ENCODE measurements around the gene PASK.

The PASK gene

DNA sequence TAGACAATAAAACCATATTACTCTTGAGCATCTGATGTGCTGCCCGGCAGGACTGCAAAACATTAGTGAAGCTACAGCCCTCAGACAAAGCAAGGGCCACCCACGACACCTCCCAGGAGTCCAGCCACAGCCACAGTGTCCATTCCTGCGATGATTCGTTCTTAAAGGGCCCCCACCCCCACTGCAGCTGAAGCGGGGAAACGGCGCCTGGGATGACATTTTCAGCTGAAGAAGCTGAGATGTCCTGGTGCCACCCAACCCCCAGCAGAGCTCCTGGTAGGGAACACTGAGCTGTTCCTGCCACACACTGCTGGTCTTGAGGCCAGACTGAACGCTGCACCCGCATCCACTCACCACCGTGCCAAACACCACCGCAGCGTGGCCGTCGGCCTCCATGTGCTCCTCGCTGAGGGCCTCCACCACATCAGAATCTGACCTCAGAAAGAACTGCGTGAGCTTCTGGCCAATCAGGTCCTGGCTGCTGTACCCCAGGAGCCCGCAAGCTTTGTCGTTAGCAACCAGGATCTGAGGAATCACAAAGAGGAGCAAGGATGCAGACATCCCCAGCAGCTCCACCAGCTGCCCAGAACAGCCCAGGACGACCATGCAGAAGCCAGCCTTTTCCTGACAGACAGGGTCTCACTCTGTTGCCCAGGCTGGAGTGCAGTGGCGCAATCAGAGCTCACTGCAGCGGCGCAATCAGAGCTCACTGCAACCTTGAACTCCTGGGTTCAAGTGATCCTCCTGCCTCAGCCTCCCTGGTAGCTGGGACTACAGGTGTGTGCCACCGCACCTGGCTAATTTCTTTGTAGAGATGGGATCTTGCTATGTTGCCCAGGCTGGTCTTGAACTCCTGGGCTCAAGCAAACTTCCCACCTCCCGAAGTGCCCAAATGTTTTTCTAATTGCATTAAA is 9.5 kb downstream of the PASK start:
- DNase-seq (ENCODE audit: low read depth), result no peak
- TF ChIP-seq, protein P1, sequence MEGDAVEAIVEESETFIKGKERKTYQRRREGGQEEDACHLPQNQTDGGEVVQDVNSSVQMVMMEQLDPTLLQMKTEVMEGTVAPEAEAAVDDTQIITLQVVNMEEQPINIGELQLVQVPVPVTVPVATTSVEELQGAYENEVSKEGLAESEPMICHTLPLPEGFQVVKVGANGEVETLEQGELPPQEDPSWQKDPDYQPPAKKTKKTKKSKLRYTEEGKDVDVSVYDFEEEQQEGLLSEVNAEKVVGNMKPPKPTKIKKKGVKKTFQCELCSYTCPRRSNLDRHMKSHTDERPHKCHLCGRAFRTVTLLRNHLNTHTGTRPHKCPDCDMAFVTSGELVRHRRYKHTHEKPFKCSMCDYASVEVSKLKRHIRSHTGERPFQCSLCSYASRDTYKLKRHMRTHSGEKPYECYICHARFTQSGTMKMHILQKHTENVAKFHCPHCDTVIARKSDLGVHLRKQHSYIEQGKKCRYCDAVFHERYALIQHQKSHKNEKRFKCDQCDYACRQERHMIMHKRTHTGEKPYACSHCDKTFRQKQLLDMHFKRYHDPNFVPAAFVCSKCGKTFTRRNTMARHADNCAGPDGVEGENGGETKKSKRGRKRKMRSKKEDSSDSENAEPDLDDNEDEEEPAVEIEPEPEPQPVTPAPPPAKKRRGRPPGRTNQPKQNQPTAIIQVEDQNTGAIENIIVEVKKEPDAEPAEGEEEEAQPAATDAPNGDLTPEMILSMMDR (IDR thresholded peaks at IDR 0.05; ENCODE audit: low read depth, low read length, missing control alignments), result no peak

DNA sequence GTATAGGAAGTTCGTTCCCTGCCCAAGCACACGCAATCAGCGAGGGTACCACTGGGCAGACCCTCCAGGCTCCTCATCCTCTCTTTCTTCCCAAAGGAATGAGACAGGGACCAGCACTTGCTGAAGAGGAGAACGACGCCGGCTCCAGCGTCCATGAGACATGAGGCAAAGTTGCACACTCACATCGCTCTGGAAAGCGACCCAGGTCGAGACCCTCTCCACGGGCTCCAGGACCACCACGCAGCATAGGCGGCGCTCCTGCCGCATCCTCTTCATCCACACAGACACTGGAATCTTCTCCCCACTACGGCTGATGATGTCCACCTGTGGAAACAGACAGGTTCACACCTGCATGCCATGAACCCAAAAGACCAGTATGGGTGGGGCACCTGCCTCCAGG is 10.8 kb downstream of the PASK start:
- DNase-seq (ENCODE audit: low read depth), result no peak
- TF ChIP-seq, protein P1 (IDR thresholded peaks at IDR 0.05; ENCODE audit: low read depth, low read length, missing control alignments), result no peak
- H3K4me3 ChIP-seq (ENCODE audit: low read depth, low read length), result no peak overlapping the region

More for the DNA sequence above, 9.5 kb downstream of the PASK start:
- H3K4me3 ChIP-seq (ENCODE audit: low read depth, low read length), result no peak overlapping the region

DNA sequence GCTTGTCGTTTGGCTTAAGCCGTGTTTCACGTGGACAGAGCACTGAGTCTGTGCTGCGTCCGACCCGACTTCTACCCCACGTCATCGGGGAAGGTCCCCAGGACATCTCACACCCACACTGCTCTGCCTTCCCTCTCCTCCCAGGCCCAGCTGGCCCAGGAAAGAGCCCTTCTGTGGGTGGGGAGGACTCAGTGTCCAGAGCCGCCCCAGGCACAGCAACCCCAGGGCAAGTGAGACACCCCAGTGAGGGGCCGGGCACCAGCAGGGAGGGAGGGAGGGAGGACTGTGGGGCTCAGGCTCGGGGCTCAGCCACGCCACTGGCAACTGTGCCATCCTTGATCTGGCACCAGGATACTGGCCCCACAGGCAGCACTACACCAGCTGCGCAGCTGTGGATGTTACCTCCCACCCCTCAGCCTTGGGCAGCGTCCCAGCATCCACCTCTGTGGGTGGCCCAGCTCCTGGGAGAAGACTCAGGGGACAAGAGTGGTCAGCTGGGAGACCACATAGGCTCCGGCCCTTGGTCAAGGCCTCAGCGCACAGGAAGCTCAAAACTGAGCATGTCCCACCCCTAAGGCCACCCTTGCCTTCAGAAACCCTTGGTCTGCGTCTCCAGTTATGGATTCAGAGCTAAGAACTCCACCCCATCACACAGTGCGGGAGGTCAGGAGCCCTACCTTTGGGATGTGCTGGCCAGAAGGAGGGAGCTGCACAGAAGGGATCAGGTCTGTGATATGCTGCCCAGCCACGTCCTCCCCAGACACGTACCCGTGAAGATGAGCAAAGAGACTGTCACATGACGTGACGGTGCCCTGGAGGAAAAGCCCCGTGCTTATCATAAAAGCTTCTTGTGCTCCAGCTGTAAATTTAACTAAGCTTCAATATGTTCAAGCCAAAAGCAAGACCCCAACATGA is 11.7 kb downstream of the PASK start:
- TF ChIP-seq, protein P1 (IDR thresholded peaks at IDR 0.05; ENCODE audit: low read depth, low read length, missing control alignments), result no peak
- no peak for DNase-seq (ENCODE audit: low read depth)
- H3K4me3 ChIP-seq (ENCODE audit: low read depth, low read length), result no peak overlapping the region

DNA sequence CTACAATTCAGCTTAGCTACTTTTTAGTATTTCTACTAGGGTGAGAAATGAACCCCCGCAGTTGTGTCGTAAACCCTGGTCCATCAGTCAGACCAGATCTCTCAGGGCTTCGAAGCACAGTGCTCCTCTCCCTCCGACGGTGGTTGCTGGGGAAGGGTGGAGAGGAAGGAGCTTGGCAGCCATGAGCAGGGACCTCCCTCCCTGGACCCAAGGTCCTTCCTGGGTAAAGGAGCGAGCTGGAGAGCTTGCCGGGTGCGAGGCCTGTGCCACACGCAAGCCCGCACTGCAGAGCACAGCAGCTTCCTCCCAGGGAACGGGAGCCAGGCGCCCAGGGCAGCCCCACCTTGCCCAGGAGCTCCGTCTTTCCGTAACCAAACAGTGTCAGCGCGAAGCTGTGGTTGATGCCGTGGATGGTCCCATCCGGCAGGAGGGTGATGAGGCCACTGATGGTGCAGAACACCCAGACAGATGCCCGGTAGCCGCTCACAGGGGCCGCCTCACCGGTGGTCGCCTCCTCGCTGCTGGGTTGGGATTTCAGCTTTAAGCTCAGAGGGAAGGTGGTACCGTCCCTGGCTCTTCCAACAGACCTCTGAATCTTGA is 12.5 kb downstream of the PASK start:
- DNase-seq (ENCODE audit: low read depth), result no peak
- H3K4me3 ChIP-seq (ENCODE audit: low read depth, low read length), result no peak overlapping the region
- TF ChIP-seq, protein P1 (IDR thresholded peaks at IDR 0.05; ENCODE audit: low read depth, low read length, missing control alignments), result no peak

DNA sequence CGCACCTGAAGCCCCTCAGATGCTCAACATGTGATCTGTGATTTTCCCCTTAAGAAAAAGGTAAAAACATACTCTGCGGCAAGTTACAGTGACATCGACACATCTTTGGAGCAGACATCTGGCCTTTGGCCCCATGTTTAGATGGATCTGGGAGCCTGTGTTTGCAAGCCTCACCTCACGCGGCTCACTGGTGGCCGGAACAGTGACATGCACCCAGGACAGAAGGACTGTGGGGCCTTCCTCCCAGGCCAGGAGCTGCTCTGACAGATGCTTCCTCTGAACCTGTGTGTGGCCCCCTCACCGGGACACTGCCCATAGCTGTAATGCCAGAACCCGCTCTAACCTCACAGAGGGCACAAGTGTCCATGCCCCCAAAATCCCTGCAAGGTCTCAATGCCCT is 13.1 kb downstream of the PASK start:
- H3K4me3 ChIP-seq (ENCODE audit: low read depth, low read length), result no peak overlapping the region
- TF ChIP-seq, protein P1 (IDR thresholded peaks at IDR 0.05; ENCODE audit: low read depth, low read length, missing control alignments), result no peak
- DNase-seq (ENCODE audit: low read depth), result no peak

DNA sequence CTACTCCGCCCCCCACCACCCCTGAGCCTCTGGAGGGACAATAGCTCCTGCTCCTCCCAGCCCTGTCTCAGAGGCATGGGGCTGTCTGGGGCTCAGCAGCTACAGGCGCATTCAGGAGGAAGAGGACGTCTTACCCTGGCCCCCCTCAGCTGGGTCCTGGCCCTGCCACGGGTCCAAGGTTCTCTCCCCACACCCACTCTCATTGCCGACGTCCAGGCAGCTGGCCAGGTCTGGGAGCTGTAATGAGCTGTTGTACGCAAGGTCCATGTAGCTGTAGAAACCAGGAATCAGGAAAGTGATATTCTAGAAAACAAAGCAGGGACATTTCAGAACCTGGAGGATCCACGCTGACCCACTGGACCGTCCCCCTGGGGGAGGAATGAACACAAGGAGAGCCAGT is 13.5 kb downstream of the PASK start:
- DNase-seq (ENCODE audit: low read depth), result no peak
- no peak overlapping the region for H3K4me3 ChIP-seq (ENCODE audit: low read depth, low read length)
- TF ChIP-seq, protein P1 (IDR thresholded peaks at IDR 0.05; ENCODE audit: low read depth, low read length, missing control alignments), result no peak

All from GM12864 (cell line).